ENCODE results near the gene CPNE7. TPM values are rescaled to one million over a fixed set of nuclear protein-coding genes. Genes with fewer than 3 reads are reported as not detected.

Gene CPNE7
- total RNA-seq, 4 donors from 2014 or later, result 0.44 to 1.1 TPM; not detected in 2

DNA sequence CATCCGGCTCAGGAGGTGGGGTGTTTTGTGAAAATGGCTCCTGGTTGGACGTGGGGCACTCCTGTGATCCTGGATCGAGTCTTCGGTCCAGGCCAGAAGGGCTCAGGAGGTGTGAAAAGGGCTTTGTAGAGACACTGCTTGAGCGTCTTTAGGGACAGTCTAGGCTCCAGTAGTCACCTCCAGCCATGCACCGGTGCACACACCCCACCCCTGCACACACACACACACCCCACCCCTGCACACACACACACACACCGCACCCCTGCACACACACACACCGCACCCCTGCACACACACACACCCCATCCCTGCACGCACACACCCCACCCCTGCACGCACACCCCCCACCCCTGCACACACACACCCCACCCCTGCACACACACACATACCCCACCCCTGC, 62.9 kb downstream of the CPNE7 start:
- no peak for DNase-seq
- TF ChIP-seq, protein P1, sequence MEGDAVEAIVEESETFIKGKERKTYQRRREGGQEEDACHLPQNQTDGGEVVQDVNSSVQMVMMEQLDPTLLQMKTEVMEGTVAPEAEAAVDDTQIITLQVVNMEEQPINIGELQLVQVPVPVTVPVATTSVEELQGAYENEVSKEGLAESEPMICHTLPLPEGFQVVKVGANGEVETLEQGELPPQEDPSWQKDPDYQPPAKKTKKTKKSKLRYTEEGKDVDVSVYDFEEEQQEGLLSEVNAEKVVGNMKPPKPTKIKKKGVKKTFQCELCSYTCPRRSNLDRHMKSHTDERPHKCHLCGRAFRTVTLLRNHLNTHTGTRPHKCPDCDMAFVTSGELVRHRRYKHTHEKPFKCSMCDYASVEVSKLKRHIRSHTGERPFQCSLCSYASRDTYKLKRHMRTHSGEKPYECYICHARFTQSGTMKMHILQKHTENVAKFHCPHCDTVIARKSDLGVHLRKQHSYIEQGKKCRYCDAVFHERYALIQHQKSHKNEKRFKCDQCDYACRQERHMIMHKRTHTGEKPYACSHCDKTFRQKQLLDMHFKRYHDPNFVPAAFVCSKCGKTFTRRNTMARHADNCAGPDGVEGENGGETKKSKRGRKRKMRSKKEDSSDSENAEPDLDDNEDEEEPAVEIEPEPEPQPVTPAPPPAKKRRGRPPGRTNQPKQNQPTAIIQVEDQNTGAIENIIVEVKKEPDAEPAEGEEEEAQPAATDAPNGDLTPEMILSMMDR (IDR thresholded peaks at IDR 0.05), result no peak
- no peak for TF ChIP-seq POLR2A (IDR thresholded peaks at IDR 0.05)
- intact Hi-C loops (cut with DNase I), result no loop called here

DNA sequence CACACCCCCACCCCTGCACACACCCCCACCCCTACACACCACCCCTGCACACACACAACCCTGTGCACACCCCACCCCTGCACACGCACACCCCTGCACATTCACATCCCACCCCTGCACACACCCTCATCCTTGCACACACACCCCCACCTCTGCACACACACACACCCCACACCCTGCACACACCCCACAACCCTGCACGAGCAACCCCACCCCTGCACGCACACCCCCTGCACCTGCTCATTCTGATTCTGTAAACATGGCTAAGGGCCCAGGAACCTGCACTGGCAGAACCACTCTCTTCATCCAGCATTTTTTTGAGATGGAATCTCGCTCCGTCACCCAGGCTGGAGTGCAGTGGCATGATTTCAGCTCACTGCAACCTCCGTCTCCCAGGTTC, 63.8 kb downstream of the CPNE7 start:
- Histone ChIP-seq H3K36me3 (no peaks in the 10 kb centered on the region), H3K27ac (no peak overlapping the region), H3K4me1 (peaks cover 0 to 10% of the 10 kb centered on the region in 2 donors), H3K27me3 (no peaks in the 10 kb centered on the region), H3K4me3 (replicated peaks in 1 of 3) (no peak overlapping the region), H3K9me3 (no peaks in the 10 kb centered on the region)
- 60 to 61% methylated on average over 6 of the region's 6 CpGs for WGBS, 2 donors
- intact Hi-C loops (cut with DNase I), result no loop called here
- no peak for TF ChIP-seq POLR2A (IDR thresholded peaks at IDR 0.05)
- TF ChIP-seq, protein P1 (IDR thresholded peaks at IDR 0.05), result no peak
- no peak for DNase-seq

More for the DNA sequence above, 62.9 kb downstream of the CPNE7 start:
- Histone ChIP-seq H3K4me3 (replicated peaks in 1 of 3) (no peak overlapping the region), H3K9me3 (no peaks in the 10 kb centered on the region), H3K27ac (no peak overlapping the region), H3K27me3 (no peaks in the 10 kb centered on the region), H3K36me3 (no peaks in the 10 kb centered on the region), H3K4me1 (peaks cover 0 to 10% of the 10 kb centered on the region in 2 donors)
- WGBS, 2 donors, result 60 to 71% methylated on average over 10 of the region's 10 CpGs

DNA sequence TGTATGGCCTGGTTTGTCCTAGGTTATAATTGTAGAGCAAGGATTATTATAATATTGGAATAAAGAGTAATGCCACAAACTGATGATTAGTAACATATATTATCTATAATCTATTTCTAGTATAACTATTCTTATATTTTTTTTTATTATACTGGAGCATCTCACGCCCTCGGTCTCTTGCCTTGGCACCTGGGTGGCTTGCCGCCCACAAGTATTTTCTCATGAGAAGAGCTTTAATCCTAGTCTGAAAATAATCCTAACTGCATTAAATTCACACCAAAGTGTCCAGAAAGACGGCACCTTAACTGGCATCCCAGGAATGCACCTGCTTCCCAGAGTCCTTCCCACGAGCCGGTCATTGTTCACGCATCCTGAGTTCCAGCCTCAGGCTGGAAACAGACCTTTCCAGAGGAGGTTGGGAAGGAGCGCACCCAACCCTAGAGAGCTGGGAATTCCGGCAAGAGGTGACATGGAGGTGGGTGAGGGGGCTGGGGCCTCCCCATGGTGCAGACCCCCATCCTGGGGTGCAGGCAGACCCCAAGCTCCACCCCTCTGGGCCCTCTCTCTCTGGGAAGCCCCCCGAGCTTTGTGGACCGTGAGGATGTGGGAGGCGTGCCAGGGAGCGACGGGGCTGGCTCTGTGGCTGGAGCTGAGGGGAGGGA, 66.0 kb downstream of the CPNE7 start:
- Histone ChIP-seq H3K27me3 (no peaks in the 10 kb centered on the region), H3K9me3 (no peaks in the 10 kb centered on the region), H3K4me3 (replicated peaks in 1 of 3) (no peak overlapping the region), H3K36me3 (peaks cover 19 to 21% of the 10 kb centered on the region in 2 donors), H3K27ac (no peak overlapping the region), H3K4me1 (peaks cover 0 to 10% of the 10 kb centered on the region in 2 donors)
- intact Hi-C loops (cut with DNase I), result no loop called here
- 27 to 32% methylated on average over 9 to 13 of the region's 14 CpGs for WGBS, 2 donors
- no peak for TF ChIP-seq POLR2A (IDR thresholded peaks at IDR 0.05)
- TF ChIP-seq, protein P1 (IDR thresholded peaks at IDR 0.05), result peak in 3 of 6 experiments; percentile 3 to 13 (median 4)
- no peak for DNase-seq

DNA sequence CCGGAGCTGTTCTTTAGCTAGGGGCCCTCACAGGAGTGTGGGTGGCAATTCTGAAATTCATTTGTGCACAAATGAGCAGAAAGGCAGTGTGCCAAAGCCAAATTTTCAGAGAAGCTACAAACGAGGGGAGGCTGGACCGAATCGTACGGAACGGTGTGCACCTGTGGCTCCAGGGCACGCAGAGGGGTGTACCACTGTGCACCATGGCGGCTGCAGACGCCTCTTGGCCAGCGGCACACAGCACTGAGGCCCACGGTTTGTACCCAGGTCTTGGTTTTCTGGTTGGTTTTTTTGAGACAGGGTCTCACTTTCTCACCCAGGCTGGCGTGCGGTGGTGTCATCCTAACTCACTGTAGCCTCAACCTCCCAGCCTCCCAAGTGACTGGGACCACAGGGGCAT, 67.0 kb downstream of the CPNE7 start:
- no peaks in the 10 kb centered on the region for H3K27me3 ChIP-seq
- TF ChIP-seq POLR2A (IDR thresholded peaks at IDR 0.05), result no peak
- TF ChIP-seq, protein P1 (IDR thresholded peaks at IDR 0.05), result no peak
- peaks cover 27 to 29% of the 10 kb centered on the region in 2 donors for H3K36me3 ChIP-seq
- H3K27ac ChIP-seq, result no peak overlapping the region
- intact Hi-C loops (cut with DNase I), result no loop called here
- H3K4me3 ChIP-seq (replicated peaks in 1 of 3), result no peak overlapping the region
- peaks cover 0 to 10% of the 10 kb centered on the region in 2 donors for H3K4me1 ChIP-seq
- DNase-seq, result no peak
- WGBS, 2 donors, result 80 to 87% methylated on average over 10 to 13 of the region's 13 CpGs
- H3K9me3 ChIP-seq, result no peaks in the 10 kb centered on the region

DNA sequence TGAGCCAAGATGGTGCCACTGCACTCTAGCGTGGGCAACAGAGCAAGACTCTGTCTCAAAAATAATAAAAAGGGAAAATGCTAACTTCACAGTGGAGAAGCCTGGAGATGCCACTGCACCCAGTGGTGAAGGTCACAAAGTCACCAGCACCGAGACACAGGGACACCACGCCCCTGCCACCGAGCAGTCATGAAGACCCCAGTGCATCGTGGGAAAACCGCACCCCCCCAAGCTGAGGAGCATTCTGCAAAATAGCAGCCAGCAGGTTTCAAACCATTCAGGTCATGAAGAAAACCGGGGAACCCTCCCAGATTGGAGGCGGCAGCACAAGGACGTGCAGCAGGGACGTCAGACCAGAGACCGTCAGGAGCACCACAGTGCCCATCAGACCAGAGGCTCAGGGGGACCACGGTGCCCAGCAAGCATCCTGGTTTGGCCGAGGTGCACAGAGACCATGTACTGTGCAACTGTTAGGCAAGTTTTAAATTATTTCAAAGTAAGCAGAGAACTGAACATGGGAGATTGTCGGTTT, 68.3 kb downstream of the CPNE7 start:
- TF ChIP-seq, protein P1 (IDR thresholded peaks at IDR 0.05), result no peak
- TF ChIP-seq POLR2A (IDR thresholded peaks at IDR 0.05), result no peak
- Histone ChIP-seq H3K9me3 (no peaks in the 10 kb centered on the region), H3K36me3 (peaks cover 27 to 29% of the 10 kb centered on the region in 2 donors), H3K4me3 (replicated peaks in 1 of 3) (no peak overlapping the region), H3K4me1 (peaks cover 0 to 10% of the 10 kb centered on the region in 2 donors), H3K27me3 (no peaks in the 10 kb centered on the region), H3K27ac (no peak overlapping the region)
- no peak for DNase-seq
- intact Hi-C loops (cut with DNase I), result no loop called here
- 83 to 94% methylated on average over 14 of the region's 14 CpGs for WGBS, 2 donors
